Fibroblast of gingiva (primary cell): ENCODE results near the gene EDAR.

Experiments
- DNase-seq: peaks from one replicate; pipeline ENCODE4 v3.0.0-alpha.2; 2011; ENCODE audit warnings: low read depth

Gene EDAR

DNA sequence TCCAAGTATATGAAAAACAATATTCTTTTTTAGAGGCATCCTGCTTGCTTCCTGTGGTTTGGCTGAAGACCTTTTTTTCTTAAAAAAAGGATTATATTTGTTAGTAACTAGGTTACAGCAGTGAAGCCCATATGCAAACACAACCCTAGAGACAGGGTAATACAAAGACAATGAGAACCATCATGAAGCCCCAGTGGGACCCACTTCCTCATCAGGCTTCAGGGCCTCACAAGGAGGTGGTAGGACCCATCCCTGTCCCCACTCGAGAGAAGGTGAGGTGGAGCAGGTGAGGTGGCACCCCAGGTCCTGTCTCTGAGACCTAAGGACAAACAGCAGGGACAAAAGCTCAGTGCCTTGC lies 80.3 kb downstream of the EDAR start:
- DNase-seq: no peak

DNA sequence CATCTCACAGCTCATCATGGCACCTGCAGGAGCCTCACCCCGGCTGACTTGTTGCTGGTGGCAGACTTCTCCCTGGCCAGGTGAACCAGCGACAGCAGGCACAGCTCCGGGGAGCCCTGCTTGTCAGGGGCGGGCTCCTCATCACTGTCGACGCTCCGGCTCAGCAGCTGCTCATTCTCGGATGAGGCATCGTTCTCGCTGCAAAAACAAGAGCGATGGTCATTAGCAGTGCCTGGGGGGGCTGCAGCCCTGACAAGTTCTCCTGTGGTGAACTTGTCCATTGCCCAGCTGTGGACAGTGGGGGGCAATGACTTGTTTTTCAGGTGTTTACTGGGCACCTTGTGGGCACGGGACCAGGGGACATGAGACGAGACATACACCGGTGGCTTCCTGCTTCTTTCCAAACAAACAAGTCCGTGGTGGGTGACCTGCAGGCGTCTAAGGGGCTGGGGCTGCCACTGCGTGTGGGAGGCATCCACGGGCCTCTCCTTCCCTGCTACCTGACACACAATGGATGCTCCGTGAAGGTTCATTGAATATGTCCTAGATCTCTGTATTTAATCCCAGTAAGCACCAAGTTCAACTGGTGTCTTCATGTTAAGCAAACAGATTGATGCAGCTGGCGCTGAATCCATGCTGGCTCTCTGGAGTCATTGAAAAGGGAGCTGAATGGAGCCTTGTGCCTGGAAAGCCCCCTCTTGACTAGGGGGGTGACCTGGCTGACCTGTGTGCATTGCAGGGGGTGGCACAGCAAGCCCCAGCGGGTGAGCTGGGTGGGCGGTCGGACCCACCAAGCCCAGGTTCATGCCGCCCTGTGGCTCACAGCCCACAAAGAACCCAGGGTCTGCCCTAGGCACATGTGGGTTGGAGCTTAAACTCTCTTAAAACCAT lies 81.0 kb downstream of the EDAR start:
- DNase-seq: no peak

DNA sequence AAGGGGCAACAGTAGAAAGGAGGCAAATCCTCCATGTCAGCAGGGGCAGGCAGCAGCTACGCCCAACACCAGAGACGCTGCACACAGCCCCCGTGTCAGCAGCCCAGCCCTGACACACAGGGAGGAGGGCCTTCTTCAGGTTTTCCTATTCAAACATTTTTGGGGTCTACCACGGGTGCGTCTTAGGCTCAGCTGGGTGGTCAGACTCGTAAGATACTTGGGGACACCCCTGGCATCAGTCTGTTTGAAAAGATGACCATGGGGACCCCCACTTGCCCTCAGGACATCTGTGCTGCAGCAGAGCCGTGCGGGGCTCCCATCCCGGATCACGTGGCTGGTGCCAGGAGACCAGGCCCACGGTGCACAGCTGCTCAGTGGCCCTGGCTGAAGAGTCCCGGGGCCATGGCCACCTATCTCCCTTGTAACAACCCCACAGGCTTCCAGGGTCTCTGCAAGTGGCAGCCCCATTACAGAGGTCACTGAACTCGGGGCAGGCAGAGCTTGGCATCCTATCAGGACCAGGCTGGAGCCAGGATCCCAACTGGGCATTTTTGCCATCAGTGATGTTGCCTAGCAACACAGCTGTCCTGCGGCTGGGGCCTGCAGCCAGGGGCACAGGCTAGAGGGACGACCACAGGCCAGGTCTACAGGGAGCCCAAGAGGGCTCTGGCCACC lies 82.5 kb downstream of the EDAR start:
- DNase-seq: no peak

DNA sequence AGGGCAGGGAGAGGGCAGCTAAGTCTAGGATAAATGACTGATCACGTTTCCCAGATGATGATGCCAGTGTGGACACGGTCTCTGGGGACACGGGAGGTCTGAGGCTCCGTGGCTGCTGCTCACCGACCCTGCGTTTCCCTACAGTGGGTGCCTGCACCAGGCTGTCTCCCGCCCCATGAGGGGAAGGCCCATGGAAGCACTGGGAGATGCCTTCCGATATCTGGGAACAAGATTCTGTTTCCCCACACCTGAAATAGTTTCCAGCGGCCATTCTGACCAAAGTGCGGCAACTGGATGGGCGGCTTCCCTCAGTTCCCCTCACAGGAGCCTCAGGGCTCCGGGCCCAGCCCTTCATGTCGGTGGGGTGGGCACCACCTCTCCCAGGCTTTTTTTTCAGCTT lies 83.1 kb downstream of the EDAR start:
- no peak for DNase-seq

DNA sequence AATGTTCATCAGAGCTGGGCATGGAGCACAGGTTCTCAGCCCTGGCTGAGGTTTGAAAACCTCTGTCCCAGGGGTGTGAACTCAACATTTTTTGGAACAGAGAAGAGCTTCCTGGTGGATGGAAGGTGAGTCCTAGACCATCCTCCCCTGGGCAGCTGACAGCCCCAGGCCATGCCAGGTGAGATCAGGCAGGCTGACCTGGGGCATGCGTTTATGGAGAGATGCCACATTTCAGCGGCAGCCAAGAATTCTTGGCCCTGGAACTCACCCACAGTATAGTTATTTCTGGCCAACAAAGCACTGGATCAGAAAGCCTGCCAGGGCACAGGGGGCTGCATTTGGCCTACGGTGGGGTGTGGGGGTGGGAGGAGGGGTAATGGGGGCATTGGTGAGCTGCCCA lies 83.8 kb downstream of the EDAR start:
- DNase-seq: no peak

DNA sequence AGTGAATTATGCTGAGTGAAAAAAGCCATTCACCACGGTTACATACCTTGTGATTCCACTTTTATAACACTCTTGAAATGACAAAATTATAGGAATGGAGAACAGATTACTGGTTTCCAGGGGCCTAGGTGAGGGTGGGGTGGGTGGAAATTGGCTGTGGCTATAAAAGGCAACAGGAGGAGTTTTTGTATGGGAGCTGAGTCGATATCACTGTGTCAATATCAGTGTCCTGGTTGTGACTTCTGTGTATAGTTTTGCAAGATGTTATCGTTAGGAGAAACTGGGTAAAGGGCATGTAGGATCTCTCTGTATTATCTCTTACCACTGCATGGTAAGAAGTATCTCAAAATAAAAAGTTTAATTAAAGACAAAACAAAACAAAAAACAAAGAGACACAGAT lies 84.3 kb downstream of the EDAR start:
- no peak for DNase-seq

DNA sequence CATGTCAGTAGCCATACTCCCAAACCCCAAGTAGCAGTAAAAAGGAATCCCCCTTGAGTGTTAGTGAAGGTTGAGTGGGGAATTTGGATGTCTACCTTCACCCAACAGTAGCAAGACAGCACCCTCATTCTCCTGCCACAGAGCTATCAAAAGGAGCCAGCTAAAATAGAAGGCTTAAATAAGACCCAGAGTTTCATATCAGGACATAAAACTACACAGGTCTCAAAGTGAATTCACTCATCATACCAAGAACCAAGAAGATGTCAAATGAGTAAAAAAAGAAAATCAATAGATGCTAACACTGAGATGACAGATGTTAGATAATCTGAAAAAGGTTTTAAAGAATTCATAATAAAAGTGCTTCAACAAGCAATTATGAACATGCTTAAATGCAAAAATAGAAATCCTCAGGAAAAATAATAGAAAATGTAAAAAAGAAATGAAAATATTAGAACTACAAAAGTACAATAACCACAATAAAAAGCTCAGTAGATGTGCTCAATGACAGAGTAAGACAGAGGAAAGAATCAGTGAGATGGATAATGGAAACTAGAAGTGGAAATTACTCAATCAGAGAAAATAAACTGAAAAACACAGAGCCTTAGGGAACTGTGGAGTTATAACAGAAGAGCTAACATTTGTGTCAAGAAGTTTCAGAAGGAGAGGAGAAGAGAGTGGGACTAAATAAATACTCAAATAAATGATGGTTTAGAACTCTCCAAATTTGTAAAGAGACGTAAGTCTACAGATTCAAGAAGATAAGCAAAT lies 90.5 kb downstream of the EDAR start:
- DNase-seq: no peak

DNA sequence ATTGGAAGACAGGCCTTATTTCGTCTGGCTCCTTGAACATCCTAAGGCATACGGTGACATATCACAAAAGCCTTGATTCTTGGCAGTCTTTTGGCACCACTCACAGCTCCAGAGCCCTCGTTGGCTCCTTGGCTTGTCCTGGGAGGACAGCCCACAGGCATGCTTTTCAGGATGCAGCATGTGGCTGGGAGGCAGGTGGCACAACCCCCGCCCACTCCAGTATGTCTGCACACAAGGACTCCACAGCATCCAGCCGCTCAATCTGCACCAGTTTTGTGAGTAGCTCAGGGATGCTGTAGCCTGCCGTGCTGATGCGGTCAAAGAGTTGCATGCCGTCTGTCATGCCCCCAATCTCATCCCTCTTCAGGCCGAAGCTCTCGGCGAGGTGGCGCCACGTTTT lies 92.3 kb downstream of the EDAR start:
- DNase-seq: no peak

DNA sequence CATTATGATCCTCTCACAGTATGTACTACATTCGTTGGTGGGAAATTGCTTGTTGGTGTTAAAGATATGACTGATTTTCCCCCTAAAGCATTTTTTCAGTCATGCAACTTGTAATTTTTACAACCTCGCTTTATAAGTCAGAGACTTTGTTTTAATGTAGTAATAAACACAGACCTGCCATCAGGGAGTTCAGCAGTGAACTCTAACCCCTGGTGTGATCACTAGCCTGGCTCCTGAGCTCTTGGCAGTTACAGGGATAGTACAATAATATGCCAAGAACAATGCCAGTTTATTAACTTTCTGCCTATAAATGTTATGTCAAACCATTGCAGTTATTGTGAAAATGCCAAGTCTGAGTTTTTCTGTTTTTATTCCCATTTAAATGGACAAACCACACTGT lies 93.8 kb downstream of the EDAR start:
- DNase-seq: no peak

DNA sequence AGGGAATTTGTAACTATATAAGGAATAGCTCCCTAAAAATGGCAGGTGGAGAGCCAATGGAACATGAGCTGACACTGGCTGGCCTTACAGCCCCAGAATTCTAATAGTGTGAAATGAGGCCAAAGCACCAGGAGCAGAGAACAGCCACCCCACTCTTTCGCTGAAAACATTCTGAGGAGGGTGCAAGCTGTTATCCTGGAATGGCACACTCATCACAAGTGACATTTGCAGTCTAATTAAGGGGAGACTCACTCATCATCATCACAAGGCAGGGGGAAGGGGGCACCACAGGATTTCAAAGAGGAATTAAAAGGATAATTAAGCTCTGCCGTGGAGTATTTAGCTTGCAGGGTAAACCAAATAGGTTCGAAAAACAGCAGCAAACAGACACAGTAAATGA lies 94.3 kb downstream of the EDAR start:
- DNase-seq: no peak

DNA sequence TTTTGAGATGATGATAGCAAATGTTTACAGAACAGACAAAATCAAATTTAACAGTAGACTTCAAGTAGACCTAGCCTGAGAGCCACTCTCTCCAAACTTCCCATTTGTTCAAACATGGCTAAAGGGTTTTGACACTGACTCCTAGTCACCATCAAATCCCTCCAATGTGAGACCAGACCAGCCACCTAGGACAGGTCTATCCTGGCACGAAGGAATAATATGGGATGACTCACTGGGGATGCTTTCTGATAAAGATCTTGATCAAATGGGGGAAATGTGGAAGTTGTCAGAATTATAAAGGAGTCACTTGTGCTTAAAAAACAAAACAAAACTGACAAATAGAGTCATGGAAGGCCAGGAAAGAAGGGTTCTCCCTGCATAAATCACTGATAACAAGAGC lies 95.7 kb downstream of the EDAR start:
- no peak for DNase-seq

DNA sequence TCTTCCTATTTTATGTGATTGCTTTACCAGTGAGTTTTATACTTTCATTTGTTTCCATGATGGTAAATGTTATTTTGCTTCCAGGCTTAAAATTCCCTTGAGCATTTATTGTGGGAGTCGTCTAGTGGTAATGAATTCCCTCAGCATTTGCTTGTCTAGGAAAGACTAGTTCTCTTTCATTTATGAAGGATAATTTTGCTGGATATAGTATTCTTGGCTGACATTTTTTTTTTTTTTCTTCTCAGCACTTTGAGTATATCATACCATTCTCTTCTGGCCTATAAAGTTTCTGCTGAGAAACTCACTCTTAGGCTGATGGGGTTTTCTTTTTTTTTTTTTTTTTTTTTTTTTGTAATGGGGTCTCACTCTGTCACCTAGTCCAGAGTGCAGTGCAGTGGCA lies 99.1 kb downstream of the EDAR start:
- DNase-seq: no peak

DNA sequence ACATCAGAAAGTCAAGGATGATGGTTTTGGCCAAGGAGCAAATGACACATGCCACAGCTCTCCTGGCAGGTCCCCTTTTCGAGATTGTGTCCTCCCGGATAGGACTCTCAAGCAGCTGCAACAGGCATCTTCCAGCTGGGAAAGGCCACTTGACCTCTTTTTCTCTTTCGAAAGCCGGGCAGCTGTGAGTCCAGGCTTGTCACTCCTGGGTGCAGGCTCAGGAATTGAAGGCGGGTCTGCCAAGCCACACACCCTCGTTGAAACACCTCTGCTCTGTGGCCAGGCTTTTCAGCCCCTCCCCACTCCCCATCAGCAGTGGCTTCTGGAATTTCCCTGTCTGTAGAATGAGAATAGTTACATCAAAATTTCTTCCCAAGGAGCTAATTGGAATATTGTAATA lies 104.4 kb downstream of the EDAR start:
- no peak for DNase-seq

DNA sequence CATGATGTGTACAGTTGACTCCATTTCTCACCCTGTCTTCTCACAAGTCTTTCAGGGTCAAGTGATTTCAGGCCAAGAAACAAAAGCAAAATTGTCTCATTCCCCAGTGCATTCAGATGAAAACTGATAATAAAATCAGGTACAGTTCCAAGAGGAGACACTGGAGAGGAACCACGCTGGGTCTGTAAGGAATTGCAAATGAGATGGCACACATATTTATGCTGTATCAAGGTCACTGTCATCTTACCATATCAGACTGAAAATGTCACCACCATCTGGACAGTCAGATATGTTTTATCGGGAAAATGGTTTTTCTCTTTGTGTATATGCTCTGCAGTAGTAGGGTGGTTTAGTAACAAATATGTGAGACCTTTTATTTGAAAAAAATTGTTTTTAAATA lies 110.7 kb downstream of the EDAR start:
- DNase-seq: no peak

DNA sequence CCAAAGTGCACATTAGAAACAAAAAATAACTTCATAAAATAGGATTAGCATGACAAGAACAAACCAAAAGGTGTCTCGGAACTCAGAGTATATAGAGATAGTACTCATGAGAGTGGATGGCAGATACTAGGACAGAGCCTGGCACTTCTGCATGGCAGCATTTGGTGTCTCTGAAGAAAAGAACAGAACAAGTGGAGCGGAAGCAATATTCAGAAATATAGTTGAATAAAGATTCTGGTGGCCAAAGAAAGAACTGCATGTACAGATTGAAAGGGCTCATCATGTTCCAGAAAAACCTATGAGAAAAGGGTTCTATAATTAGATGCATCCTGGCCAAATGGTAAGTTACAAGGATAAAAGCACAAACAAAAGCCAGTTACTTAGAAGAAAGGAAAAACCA lies 111.5 kb downstream of the EDAR start:
- no peak for DNase-seq

DNA sequence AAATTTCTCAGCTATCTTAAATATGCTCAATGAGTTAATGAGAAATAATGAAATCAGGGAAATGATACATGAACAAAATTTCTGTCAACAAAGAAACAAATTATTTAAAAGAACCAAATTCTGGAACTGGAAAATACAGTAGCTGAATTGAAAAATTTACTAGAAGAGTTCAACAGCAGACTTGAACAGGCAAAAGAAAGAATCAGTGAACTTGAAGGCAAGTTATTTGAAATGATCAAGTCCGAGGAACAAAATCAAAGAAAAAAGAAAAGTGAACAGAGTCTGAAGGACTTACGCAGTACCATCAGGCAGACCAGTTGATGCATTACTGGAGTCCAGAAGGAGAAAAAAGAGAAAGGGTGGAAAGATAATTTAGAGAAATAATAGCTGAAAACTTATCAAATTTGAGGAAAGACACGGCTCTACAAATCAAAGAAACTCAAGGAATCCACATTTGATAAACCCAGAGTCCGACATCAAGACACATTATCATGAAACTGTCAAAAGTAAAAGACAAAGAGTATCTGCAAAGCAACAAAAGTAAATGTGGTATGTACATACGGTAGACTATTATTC lies 118.9 kb downstream of the EDAR start:
- DNase-seq: no peak

DNA sequence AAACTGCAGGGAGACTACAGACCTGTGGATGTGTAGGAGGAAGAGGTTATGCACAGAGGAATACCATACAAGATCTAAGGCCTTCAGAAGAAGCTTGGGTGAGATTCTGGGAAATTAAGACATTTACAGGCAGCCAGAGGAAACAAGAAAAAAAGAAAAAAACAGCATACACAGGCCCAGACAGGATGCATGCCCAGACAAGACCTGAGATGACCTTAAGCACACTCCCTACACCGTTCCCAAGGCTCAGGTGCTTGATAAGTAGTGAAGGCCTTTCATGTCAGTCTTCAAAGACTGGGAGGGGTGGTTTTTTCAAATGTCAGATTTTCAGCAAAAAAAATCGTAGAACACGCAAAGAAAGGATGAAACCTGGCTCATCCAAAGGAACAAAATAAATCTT lies 119.5 kb downstream of the EDAR start:
- no peak for DNase-seq

DNA sequence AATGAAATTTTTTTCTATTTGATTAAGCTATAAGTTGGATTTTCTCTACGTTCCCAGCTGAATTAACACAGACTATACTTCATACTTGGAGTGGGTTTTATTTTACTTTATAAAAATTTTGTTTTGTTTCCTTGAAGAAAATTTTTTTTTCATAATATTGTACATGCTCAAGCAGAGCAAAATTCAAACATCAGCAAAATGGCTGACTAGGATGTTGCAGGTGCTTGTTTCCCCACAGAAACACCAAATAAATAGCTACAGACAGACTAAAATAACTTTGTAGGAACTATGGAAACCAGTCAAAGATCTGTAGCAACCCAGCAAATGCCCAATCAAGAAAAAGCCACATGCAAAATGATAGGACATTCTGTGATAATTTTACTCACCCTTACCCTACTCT lies 120.1 kb downstream of the EDAR start:
- DNase-seq: no peak

DNA sequence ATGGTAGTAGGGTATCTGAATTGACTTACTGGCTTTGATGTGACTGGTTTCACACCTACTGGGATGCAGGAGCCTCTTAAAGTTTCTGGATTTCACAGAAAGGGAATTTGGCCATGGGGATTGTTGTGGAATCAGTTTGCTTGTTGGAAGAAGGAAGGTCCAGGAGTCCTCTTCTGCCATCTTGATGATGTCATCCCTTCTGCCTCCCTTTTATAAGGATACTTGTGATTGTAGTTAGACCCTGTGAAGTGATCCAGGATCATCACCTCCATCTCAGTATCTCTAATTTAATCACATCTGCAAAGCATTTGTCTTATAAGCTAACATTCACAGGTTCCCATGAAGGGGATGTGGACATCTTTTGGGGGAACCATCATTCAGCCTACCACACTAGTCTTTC lies 123.0 kb downstream of the EDAR start:
- DNase-seq: no peak

DNA sequence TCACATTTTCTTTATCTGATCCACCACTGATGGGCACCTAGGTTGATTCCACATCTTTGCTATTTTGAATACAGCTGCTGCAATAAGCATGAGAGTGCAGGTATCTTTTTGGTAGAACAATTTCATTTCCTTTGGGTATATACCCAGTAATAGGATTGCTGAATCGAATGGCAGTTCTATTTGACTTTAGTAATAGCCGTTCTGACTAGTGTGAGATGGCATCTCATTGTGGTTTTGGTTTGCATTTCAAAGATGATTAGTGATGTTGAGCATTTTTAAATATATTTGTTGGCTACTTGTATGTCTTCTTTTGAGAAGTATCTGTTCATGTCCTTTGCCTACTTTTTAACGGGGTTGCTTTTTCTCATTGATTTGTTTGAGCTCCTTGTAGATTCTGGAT lies 130.1 kb downstream of the EDAR start:
- peak; percentile 4 for DNase-seq

DNA sequence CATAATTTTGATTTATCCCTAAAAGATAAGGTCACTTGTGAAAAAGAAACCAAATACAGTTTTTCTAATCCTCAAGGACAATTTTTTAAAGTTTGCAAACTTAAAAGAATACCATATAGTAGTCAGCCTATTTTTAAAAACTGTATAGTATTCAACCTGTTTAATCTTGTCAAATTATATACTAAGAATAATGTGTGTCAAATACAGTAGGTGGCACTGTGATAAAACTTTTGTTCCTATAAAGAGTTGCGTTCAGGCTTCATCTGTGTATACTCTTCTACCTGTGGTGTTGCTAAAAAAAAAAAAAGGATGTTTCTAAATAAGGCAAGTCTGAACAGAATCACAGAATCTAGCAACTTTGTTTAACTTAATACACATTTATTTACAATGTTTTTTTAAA lies 133.8 kb downstream of the EDAR start:
- DNase-seq: no peak

DNA sequence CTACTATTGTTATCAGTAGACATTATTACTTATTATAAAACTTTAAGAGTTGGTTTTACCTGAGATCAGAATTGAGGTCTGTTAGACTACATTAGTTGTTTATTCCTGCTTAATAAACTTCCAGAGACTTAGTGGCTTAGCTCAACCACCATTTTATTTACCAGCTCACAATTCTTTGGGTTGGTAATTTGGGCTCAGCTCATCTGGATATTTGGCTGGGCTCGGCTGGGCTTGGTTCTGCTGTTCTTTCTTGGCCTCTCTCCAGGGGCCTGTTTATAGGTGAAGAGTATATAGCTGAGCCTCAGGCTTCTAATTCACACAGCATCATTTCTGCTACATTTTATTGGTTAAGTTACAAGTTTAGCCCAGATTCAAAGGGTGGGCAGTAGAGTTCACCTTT lies 134.5 kb downstream of the EDAR start:
- no peak for DNase-seq

DNA sequence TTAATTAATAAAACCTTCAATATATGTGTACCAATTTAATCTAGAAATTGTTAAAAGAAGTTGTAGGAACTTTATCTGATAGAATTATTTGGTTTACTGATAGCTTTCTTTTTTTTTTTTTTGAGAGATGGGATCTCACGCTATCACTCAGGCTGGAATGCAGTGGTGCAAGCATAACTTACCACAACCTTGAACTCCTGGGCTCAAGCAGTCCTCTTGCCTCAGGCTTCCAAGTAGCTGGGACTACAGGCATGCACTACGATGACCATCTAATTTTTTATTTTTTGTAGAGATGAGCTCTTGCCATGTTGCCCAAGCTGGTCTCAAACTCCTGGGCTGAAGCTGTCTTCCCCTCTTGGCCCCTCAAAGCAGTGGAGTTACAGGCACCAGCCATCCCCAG lies 135.6 kb downstream of the EDAR start:
- no peak for DNase-seq
